Globus pallidus (tissue), 1 donor: ENCODE results near the gene STK17A.
A peak's percentile ranks its signal among the peaks of the same experiment; 100 is the strongest.
"Not testable (repeated sequence)": the region's sequence is repeated elsewhere in the genome, so short reads cannot be mapped to it uniquely, and the experiment has no call there.

ENCODE experiments used
- DNase-seq: peaks from one replicate; pipeline ENCODE4 v3.0.0-alpha.2; 2015; ENCODE audit warnings: low spot score

The STK17A gene

DNA sequence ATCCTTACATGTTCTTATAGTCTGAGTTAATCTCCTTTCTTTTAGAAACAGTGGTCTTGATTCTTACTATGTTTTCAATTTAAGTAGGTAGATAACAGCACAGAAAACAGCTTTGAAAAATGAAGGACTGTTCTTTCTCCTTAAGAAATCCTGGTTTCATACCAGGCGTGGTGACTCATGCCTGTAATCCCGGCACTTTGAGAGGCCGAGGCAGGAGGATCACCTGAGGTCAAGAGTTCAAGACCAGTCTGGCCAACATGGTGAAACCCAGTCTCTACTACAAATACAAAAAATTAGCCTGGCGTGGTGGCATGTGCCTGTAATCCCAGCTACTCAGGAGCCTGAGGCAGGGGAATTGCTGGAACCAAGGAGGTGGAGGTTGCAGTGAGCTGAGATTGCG is 13.5 kb downstream of the STK17A start:
- not testable (repeated sequence) for DNase-seq

DNA sequence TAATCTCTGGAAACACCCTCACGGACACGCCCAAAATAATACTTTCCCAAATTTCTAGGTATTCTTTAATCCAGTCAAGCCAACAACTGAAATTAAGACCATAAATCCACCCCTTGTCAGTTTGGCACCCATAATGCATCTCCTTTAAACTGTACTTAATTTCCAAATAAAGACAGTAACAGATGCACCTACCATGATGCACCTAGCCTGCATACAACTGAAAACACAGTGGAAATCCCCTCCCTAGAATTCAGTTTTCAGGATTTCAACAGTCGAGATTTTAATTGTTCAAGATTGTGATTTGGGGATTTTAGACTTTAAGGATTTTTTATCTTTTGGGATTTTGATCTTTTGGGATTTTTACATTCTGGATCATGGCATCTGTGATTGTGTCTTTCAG is 17.1 kb downstream of the STK17A start:
- no peak for DNase-seq

- no peak for DNase-seq
These were observed 19.3 kb downstream of the STK17A start for GRCh38 chr7:43602256-43602655.

DNA sequence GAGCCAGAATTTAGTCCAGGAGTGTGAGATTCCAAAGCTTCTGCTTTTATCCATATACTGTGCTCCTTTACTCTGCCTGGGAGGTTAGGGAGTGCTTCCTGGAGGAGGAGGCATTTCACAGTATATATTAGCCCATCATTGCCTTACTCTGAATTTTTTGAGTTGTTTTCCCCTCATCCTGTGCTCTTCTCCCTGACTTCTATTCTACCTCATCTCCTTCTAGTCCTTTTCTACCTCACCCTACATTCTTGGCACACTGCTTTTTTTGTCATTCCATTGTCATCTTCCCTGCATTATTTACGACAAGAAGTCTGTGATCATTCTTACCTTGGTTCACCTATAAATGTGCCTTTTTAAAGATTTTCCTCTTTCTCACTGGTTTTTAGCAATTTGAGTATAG is 21.3 kb downstream of the STK17A start:
- no peak for DNase-seq

GRCh38 chr7:43609097-43609496 is 26.2 kb downstream of the STK17A start:
- no peak for DNase-seq

- DNase-seq, result no peak
These were observed 29.2 kb downstream of the STK17A start for GRCh38 chr7:43612128-43612527.

- DNase-seq, result peak; percentile 31
These were observed 30.0 kb downstream of the STK17A start for GRCh38 chr7:43612599-43613589.

- DNase-seq, result no peak
These were observed 32.7 kb downstream of the STK17A start for GRCh38 chr7:43615558-43616145.

DNA sequence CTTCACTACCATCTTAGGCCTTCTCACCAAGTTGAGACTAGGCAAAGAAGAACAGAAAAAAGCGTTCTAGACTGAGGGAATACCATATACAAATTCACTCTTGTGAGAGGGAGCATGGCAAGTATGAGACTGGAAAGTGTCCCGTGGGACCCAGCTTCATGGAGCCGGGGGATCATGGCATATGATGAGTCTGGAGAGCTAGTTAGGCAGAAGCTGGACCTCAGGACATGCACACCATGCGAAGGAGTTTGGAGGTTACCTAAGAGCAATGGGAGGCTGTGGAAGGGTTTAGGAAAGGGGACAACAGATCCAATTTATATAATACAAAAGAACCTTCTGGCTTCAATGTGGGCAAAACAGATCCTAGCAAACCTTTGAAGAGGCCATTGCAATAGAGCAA is 34.1 kb downstream of the STK17A start:
- DNase-seq, result no peak

DNA sequence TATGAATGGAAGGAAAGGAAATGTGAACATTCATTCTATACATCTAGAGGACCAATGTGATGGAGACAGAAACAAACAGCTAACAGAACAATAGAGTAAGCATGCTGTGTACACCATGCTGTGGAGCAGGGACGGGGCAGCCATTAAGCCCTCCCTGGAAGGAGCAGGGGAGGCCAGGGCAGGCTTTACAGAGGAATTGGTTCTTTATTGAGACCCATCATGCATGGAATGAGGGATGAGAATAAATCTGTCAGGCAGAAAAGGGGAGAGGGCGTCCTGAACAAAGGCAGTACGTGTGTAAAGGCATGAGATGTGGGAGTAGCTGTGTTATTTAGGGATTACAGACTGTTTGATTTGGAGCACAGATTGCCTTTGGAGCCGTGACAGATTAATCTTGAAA is 35.2 kb downstream of the STK17A start:
- DNase-seq, result no peak

DNA sequence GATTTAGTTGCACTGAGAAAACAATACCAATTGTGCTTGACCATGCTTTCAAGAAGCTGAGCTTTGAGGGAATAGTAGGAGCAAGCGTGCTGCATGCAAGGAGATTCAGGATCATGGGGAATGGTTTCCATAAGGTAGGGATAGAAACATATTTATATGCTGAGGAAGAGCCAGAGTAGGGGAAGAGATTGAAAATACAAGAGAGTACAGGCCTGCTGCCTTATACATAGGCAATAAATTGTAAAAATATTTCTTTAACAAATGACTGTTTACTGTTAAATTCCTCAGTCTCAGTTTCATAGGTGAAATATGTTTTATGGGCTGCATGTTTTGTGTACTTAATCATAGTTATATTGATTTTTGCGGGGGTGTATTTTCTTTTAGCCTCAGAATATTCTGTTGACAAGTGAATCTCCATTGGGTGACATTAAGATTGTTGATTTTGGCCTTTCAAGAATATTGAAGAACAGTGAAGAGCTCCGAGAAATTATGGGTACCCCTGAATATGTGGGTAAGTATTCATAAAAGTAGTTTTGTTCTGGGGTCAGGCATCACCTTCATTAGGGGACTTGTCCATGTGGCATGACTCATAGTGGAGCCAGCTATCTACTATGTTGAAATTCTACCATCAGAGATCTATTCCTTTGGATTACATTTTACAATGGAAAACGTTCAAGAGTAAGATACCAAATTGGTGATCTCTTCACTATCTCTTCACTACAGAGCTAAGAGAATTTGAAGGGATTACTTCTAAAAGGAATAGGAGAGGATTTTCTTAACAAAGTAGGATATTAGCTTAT is 36.5 kb downstream of the STK17A start:
- DNase-seq, result no peak

- DNase-seq, result no peak
These were observed 39.0 kb downstream of the STK17A start for GRCh38 chr7:43621729-43622448.

GRCh38 chr7:43624156-43624555 is 41.2 kb downstream of the STK17A start:
- no peak for DNase-seq

GRCh38 chr7:43625453-43625852 is 42.5 kb downstream of the STK17A start:
- no peak for DNase-seq

DNA sequence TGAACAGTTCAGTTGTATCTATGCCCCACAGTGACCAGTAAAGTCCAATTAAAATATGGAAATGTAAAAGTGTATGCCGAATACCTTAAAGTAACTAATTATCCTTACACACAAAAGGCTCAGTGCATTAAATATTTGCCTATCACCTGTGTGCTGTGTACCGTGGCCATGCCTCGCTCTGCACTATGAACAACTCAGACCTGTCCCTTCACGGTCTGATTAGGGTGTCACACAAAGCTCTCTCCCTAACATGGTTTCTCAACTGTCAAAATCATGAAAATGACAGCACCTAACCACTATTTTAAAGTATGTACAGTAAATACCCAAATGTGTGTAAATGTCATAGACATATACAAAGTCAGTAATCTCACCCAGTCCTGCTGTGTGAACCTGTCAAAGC is 43.1 kb downstream of the STK17A start:
- no peak for DNase-seq

- DNase-seq, result no peak
These were observed 43.8 kb downstream of the STK17A start for GRCh38 chr7:43626695-43627094.

GRCh38 chr7:43627798-43628197 is 44.9 kb downstream of the STK17A start:
- DNase-seq, result not testable (repeated sequence)

DNA sequence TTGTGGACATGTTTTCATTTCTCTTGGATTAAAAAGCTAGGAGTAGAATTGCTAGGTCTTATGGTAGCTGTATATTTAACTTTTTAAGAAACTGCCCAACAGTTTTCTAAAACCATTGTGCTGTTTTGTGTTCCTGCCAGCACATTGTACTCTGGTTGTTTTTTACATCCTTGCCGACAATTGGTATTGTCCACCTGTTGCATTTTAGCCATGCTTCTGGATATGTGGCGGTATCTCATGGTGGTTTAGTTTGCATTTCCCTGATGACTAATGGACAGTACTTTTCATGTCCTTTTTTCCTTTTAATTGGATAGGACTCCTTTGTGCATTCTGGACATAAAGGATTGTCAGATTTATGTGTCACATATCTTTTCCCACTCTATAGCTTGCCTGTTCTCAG is 45.5 kb downstream of the STK17A start:
- DNase-seq, result no peak

GRCh38 chr7:43629857-43630256 is 46.9 kb downstream of the STK17A start:
- DNase-seq, result no peak

DNA sequence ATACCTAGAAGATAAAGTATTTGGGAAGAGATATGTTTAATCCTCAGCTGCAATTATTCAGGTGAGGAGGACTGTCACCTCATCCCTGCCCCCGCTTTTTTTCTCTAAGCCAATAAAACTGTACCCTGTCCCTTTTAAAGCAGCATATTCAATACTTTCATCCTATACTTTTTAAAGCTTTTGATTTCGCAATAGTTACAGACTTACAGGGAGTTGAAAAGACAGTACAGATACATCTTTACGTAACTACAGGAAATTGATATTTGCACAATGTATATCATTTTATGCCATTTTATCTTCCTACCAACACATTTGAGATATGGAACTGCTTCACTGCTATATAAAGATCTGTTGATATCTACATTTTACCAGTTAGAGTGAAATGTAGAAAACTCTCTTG is 47.6 kb downstream of the STK17A start:
- DNase-seq, result no peak

GRCh38 chr7:43631559-43631958 is 48.7 kb downstream of the STK17A start:
- no peak for DNase-seq

DNA sequence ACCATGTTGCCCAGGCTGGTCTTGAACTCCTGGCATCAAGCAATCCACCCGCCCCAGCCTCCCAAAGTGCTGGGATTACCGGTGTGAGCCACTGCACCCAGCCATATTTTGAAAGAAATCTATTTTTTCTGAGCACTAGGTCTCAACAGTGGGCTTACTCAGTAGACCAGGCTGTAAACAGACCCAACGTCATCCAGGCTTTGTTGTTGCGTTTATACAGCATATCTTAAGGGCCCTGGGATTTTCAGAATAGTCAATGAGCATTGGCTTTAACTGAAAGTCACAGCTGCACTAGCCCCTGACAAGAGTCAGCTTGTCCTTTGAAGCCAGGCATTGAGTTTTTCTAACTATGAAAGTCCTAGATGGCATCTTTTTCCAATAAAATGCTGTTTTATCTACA is 49.8 kb downstream of the STK17A start:
- DNase-seq, result no peak
